CD14-positive monocyte (primary cell): ENCODE data around the gene LYRM4. TPM values are rescaled to one million over a fixed set of nuclear protein-coding genes. Genes with fewer than 3 reads are reported as not detected.
A peak's percentile ranks its signal among the peaks of the same experiment; 100 is the strongest.

Experiments used
- DNase-seq, 3 donors: peaks; one replicate each; pipeline ENCODE4 v3.0.0-alpha.2; 2011 to 2022
- H2AFZ ChIP-seq: 2 replicates; pipeline ENCODE4 v1.6.0; 2012; ENCODE audit warnings: mild to moderate bottlenecking, low read depth, low read length, inconsistent platforms; ENCODE audit not compliant: insufficient read depth, poor library complexity, severe bottlenecking
- H3K27ac ChIP-seq, 2 donors: 1 replicate in 1 of 2; 2 replicates in 1 of 2; pipeline ENCODE4 v1.5.1; 2012 to 2013; ENCODE audit warnings: low read length in 2 of 2, control low read depth in 1 of 2, inconsistent platforms in 1 of 2, low read depth in 1 of 2, mild to moderate bottlenecking in 1 of 2
- H3K27me3 ChIP-seq, 2 donors: one replicate each; pipeline versions ENCODE4 v1.6.0 to v1.6.1; 2011 to 2013; ENCODE audit warnings: low read length in 2 of 2; ENCODE audit not compliant: control insufficient read depth in 2 of 2, insufficient read depth in 2 of 2
- H3K36me3 ChIP-seq, 2 donors: replicated peaks in 1 of 2; 1 replicate in 1 of 2; 2 replicates in 1 of 2; pipeline versions ENCODE4 v1.5.1 to v1.6.1; 2012 to 2013; ENCODE audit warnings: low read length in 2 of 2, control low read depth in 1 of 2, inconsistent platforms in 1 of 2, mild to moderate bottlenecking in 1 of 2; ENCODE audit not compliant: insufficient read depth in 2 of 2, control insufficient read depth in 1 of 2
- H3K4me1 ChIP-seq, 2 donors: 1 replicate in 1 of 2; 2 replicates in 1 of 2; pipeline versions ENCODE4 v1.5.1 to v1.6.1; 2012 to 2013; ENCODE audit warnings: low read length in 2 of 2, control low read depth in 1 of 2, inconsistent platforms in 1 of 2, mild to moderate bottlenecking in 1 of 2, moderate library complexity in 1 of 2; ENCODE audit not compliant: insufficient read depth in 2 of 2, control insufficient read depth in 1 of 2
- H3K4me2 ChIP-seq: replicated peaks from 2 replicates; pipeline ENCODE3; 2012; ENCODE audit warnings: low read length, moderate library complexity, mild to moderate bottlenecking; ENCODE audit not compliant: poor library complexity, severe bottlenecking; ENCODE audit errors: extremely low read depth
- H3K4me3 ChIP-seq, 3 experiments: fragments of 200-600 bp in 1 of 3; sonication (generic) in 1 of 3; replicated peaks in 1 of 3; 1 replicate in 2 of 3; 2 replicates in 1 of 3; pipeline ENCODE4 v1.5.1; 2011 to 2013; ENCODE audit warnings: low read length in 3 of 3, mild to moderate bottlenecking in 3 of 3, control low read depth in 2 of 3, low read depth in 2 of 3, inconsistent platforms in 1 of 3, moderate library complexity in 1 of 3
- H3K79me2 ChIP-seq: 2 replicates; pipeline ENCODE4 v1.6.0; 2012; ENCODE audit warnings: mild to moderate bottlenecking, control low read depth, inconsistent platforms, low read length, moderate library complexity; ENCODE audit not compliant: insufficient read depth
- H3K9ac ChIP-seq: 2 replicates; pipeline ENCODE4 v1.6.0; 2017; ENCODE audit warnings: low read length, mild to moderate bottlenecking; ENCODE audit not compliant: insufficient read depth, poor library complexity, severe bottlenecking
- H3K9me3 ChIP-seq, 2 donors: replicated peaks in 1 of 2; 1 replicate in 1 of 2; 2 replicates in 1 of 2; pipeline versions ENCODE4 v1.5.1 to v1.6.1; 2012 to 2013; ENCODE audit warnings: low read length in 2 of 2, control low read depth in 1 of 2; ENCODE audit not compliant: control insufficient read depth in 1 of 2, insufficient read depth in 1 of 2
- H4K20me1 ChIP-seq: 2 replicates; pipeline ENCODE4 v1.6.0; 2012; ENCODE audit warnings: mild to moderate bottlenecking, low read length, control low read depth, moderate library complexity; ENCODE audit not compliant: insufficient read depth
- H3K27ac Mint-ChIP-seq, 7 donors: one replicate each; pipeline ENCODE4 v1.8.0; 2020; ENCODE audit warnings: mild to moderate bottlenecking in 7 of 7, mixed read lengths in 7 of 7, moderate library complexity in 6 of 7, inconsistent platforms in 2 of 7
- H3K27me3 Mint-ChIP-seq, 3 donors: one replicate each; pipeline ENCODE4 v1.8.0; 2021 to 2022; ENCODE audit warnings: low read depth in 3 of 3, mild to moderate bottlenecking in 3 of 3, mixed read lengths in 3 of 3, moderate library complexity in 3 of 3, inconsistent platforms in 1 of 3
- H3K36me3 Mint-ChIP-seq, 2 donors: one replicate each; pipeline ENCODE4 v1.8.0; 2020; ENCODE audit warnings: mixed read lengths in 2 of 2, inconsistent platforms in 1 of 2, mild to moderate bottlenecking in 1 of 2
- H3K4me1 Mint-ChIP-seq: one replicate; pipeline ENCODE4 v1.8.0; 2020; ENCODE audit warnings: mild to moderate bottlenecking, mixed read lengths
- H3K4me3 Mint-ChIP-seq, 2 donors: one replicate each; pipeline ENCODE4 v1.8.0; 2020; ENCODE audit warnings: mild to moderate bottlenecking in 2 of 2, mixed read lengths in 2 of 2, moderate library complexity in 1 of 2
- H3K9me3 Mint-ChIP-seq, 7 donors: one replicate each; pipeline ENCODE4 v1.8.0; 2020 to 2022; ENCODE audit warnings: mixed read lengths in 7 of 7, mild to moderate bottlenecking in 6 of 7, moderate library complexity in 6 of 7, inconsistent platforms in 2 of 7
- CTCF ChIP-seq: fragments of 200-600 bp; IDR thresholded peaks from one replicate; pipeline ENCODE4 v1.8.0; 2022; ENCODE audit warnings: antibody characterized with exemption, mild to moderate bottlenecking
- WGBS: methylation state at CpG from one replicate; pipeline ENCODE4 v1.1.5; 2013; ENCODE audit warnings: missing lambda C conversion rate; ENCODE audit not compliant: insufficient coverage; 5-methylcytosine and 5-hydroxymethylcytosine counted together
- intact Hi-C, 2 donors: fragments of 100-400 bp; cut with micrococcal nuclease; formaldehyde crosslinking; loops; one replicate each; pipeline versions ENCODE4 v1.15.0 to v1.15.1; 2023
- polyA plus RNA-seq, 3 donors: library from polyadenylated mRNA; depleted of rRNA in 1 of 3; unstranded in 2 of 3; stranded (reverse) in 1 of 3; fragments of 300-500 nt in 2 of 3; fragments of >200 nt in 1 of 3; fragmentation: Illumina TruSeq in 2 of 3; gene quantifications; 1 replicate in 2 of 3; 2 replicates in 1 of 3; pipeline ENCODE4 v1.2.3, GENCODE V29; 2012 to 2021

The LYRM4 gene
- polyA plus RNA-seq, 3 donors, result 13.7 to 19.6 (median 18.1) TPM

DNA sequence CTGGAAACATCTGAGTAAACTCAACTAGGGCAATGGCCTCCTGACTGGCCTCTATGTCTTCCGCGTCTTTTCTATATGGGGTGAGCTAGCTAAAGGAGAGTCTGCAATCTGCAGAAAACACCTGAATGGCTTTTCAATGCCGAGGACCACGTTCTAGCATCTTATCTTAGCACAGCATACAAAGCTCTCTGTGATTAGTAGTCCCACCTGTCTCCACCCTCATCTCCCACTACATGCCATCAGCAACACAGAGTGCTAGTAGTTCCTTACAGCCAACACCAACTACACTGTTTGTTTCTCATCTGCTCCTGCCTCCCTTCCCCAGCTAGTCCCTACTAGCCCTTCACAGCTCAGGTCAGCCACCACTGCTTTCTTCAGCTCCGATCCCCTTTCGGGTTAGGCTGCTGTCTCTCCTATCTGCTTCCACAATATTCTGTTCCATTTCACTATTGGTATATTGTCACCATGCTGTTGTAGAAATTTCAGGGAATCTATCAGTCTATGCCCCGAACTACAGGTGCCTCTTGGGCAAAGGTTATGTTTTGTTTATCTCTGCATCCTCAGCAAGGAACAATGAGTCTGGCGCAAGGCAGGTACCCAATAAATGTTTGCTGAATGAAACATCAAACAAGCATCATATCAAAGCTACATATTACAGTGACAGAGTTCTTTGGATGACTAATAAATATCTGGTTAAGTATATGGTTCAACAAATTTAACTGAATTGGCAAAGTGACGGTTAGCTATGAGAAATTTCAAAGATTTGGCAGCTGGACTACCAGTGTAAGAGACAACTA is 12.2 kb downstream of the LYRM4 start:
- H2AFZ ChIP-seq, result no peak overlapping the region
- Mint-ChIP-seq H3K27me3 (no peaks in the 10 kb centered on the region), H3K4me1 (peaks cover 2% of the 10 kb centered on the region), H3K9me3 (peaks cover 0 to 3% (median 0%) of the 10 kb centered on the region in 7 donors), H3K4me3 (no peak overlapping the region), H3K27ac (no peak overlapping the region), H3K36me3 (peaks cover 4 to 7% of the 10 kb centered on the region in 2 donors)
- no peak overlapping the region for H3K27ac ChIP-seq
- no peak for TF ChIP-seq CTCF
- H3K27me3 ChIP-seq, result no peaks in the 10 kb centered on the region
- WGBS, result 100% methylated on average over 4 of the region's 9 CpGs
- DNase-seq, result no peak
- no peaks in the 10 kb centered on the region for H3K9me3 ChIP-seq
- peaks cover 0 to 2% of the 10 kb centered on the region in 2 donors for H3K36me3 ChIP-seq
- no peak overlapping the region for H3K4me2 ChIP-seq
- no peaks in the 10 kb centered on the region for H3K79me2 ChIP-seq
- H3K4me3 ChIP-seq, result no peak overlapping the region
- H4K20me1 ChIP-seq, result no peaks in the 10 kb centered on the region
- H3K9ac ChIP-seq, result no peak overlapping the region
- intact Hi-C loops, result no loop called here
- no peaks in the 10 kb centered on the region for H3K4me1 ChIP-seq

DNA sequence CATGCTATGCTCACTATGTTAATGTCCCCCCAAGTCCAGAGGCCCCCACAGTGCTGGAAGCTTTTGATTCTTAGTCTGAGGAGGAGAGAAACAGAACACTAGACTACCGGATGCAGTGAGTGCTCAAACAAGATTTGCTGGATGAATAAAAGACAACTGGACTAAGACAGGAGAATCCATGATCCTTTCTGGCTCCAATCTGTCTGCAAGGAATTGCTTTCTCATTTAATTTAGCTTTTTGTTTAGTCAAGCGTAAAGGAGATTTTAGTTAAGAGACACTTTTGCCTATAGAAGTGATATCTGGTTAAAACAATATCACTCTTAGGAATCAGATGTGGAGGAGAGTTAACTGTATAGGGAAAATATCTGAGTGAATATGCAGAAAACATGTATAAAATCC is 13.5 kb downstream of the LYRM4 start:
- Histone ChIP-seq H3K4me1 (no peaks in the 10 kb centered on the region), H3K36me3 (no peaks in the 10 kb centered on the region), H3K79me2 (no peaks in the 10 kb centered on the region), H3K4me3 (no peak overlapping the region), H4K20me1 (no peaks in the 10 kb centered on the region), H3K9me3 (no peaks in the 10 kb centered on the region), H3K27ac (no peak overlapping the region), H3K9ac (no peak overlapping the region), H3K4me2 (no peak overlapping the region), H3K27me3 (no peaks in the 10 kb centered on the region), H2AFZ (no peak overlapping the region)
- Mint-ChIP-seq H3K9me3 (peaks cover 0 to 3% (median 0%) of the 10 kb centered on the region in 7 donors), H3K4me1 (peaks cover 2% of the 10 kb centered on the region), H3K4me3 (no peak overlapping the region), H3K27ac (peak overlapping the region in 1 of 7 donors; percentile 13), H3K36me3 (peaks cover 2 to 4% of the 10 kb centered on the region in 2 donors), H3K27me3 (no peaks in the 10 kb centered on the region)
- DNase-seq, result no peak
- no CpG with 5 or more reads among the region's 2 CpGs for WGBS
- intact Hi-C loops, result no loop called here
- no peak for TF ChIP-seq CTCF
